Erythroblast (primary cell): ENCODE results near the gene UTRN.

Source experiments
- GATA1 ChIP-seq: IDR thresholded peaks from 2 replicates; pipeline ENCODE4 v1.6.1; 2011; ENCODE audit warnings: low read depth, mild to moderate bottlenecking, control low read depth, low read length, moderate library complexity
- POLR2A ChIP-seq: IDR thresholded peaks from 2 replicates; pipeline ENCODE4 v1.6.1; 2011; ENCODE audit warnings: mild to moderate bottlenecking, low read length

DNA sequence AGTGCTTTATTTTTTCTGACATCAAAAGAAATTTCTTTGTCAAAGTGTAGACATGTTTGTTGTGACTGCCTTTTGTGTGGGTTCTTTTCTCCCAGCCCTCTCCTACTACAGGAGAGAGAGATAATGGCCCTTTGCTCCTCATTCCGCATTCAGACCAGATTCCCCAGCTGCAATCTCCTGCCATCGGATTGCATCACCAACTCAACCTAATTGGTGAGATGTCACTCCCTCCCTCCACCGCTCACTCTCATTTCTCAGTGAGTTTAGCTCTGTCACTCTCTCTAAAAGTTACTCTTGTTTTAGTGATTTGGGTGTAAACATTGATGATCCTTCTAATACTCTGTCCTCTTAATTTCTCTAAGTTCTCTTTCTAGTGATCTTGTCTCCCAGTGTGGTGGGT, 22.7 kb downstream of the UTRN start:
- TF ChIP-seq POLR2A (no peak), GATA1 (no peak)
